HepG2 (cell line): Measurements from ENCODE around the gene PRIMPOL. TPM values are rescaled to one million over a fixed set of nuclear protein-coding genes. Genes with fewer than 3 reads are reported as not detected.

Source experiments
- ATAC-seq: fragments of 200-7000 bp; cut with Tn5 transposase; 3 replicates; pipeline ENCODE4 v1.9.1; 2020; ENCODE audit warnings: mild to moderate bottlenecking, moderate library complexity
- BruUV-seq: library from RNA; stranded (reverse); fragments of 400-500 nt; replicated peaks from 2 replicates; lab custom pipeline; 2021; lab: Mats Ljungman, UMichigan
- CTCF ChIA-PET: fragments of 300-600 bp; formaldehyde crosslinking; extraction: SDS; loops from one replicate; lab custom pipeline; 2021; ENCODE audit warnings: low total read pairs, inconsistent platforms, low intra/inter-chr PET ratio; lab: Yijun Ruan, JAX
- POLR2A ChIA-PET: fragments of 350-600 bp; sonication (Branson Sonifier 250); formaldehyde crosslinking; loops from one replicate; lab custom pipeline; 2020; ENCODE audit warnings: antibody characterized with exemption, inconsistent platforms; lab: Yijun Ruan, JAX
- DNase-seq: peaks from one replicate; pipeline ENCODE4 v3.0.0-alpha.2; 2015; ENCODE audit warnings: low spot score
- FAIRE-seq: peaks from 3 replicates; lab custom pipeline; 2011; peaks lifted over from hg19 to GRCh38; lab: Jason Lieb, UNC
- H2AFZ ChIP-seq: one replicate; pipeline ENCODE4 v1.6.1; 2011; ENCODE audit warnings: low read length, inconsistent platforms
- H3K27ac ChIP-seq: fragments of 300-600 bp; 3 replicates; pipeline ENCODE4 v1.8.0; 2011; ENCODE audit warnings: mixed run types, mild to moderate bottlenecking, mixed read lengths, low read length, inconsistent platforms; ENCODE audit not compliant: insufficient read depth; ENCODE audit errors: extremely low read length
- H3K27me3 ChIP-seq, 2 experiments: fragments of 200-600 bp in 1 of 2; 2 replicates in 1 of 2; 3 replicates in 1 of 2; pipeline versions ENCODE4 v1.6.0 to v1.8.0; 2011; ENCODE audit warnings: low read length in 2 of 2, mild to moderate bottlenecking in 2 of 2, moderate library complexity in 2 of 2, inconsistent platforms in 1 of 2; ENCODE audit not compliant: insufficient read depth in 2 of 2, control insufficient read depth in 1 of 2
- H3K36me3 ChIP-seq, 2 experiments: fragments of 200-600 bp in 1 of 2; replicated peaks in 1 of 2; 2 replicates in 1 of 2; 3 replicates in 1 of 2; pipeline versions ENCODE4 v1.5.1 to v1.8.0; 2011; ENCODE audit warnings: low read length in 2 of 2, inconsistent platforms in 1 of 2; ENCODE audit not compliant: insufficient read depth in 2 of 2, control insufficient read depth in 1 of 2
- H3K4me1 ChIP-seq: 2 replicates; pipeline ENCODE4 v1.5.1; 2012; ENCODE audit warnings: low read length, inconsistent platforms; ENCODE audit not compliant: insufficient read depth
- H3K4me2 ChIP-seq: 2 replicates; pipeline ENCODE4 v1.6.0; 2011; ENCODE audit warnings: low read depth, low read length, inconsistent platforms
- H3K4me3 ChIP-seq, 3 experiments: fragments of 200-600 bp in 1 of 3; sonication (generic), shearing (Covaris generic) in 1 of 3; replicated peaks in 1 of 3; 2 replicates each; pipeline ENCODE4 v1.5.1; 2011 to 2016; ENCODE audit warnings: low read length in 3 of 3, inconsistent platforms in 2 of 3, low read depth in 2 of 3, mild to moderate bottlenecking in 2 of 3, control low read depth in 1 of 3, mixed read lengths in 1 of 3; ENCODE audit not compliant: insufficient read depth in 1 of 3
- H3K79me2 ChIP-seq: one replicate; pipeline ENCODE4 v1.6.1; 2011; ENCODE audit warnings: low read length, inconsistent platforms; ENCODE audit not compliant: insufficient read depth
- H3K9ac ChIP-seq: 2 replicates; pipeline ENCODE4 v1.6.0; 2011; ENCODE audit warnings: mild to moderate bottlenecking, low read depth, low read length, inconsistent platforms; ENCODE audit not compliant: insufficient read depth
- H3K9me3 ChIP-seq: 2 replicates; pipeline ENCODE4 v1.5.1; 2012; ENCODE audit warnings: mild to moderate bottlenecking, low read length
- H4K20me1 ChIP-seq: 2 replicates; pipeline ENCODE4 v1.6.0; 2011; ENCODE audit warnings: inconsistent platforms, mild to moderate bottlenecking, low read length, moderate library complexity; ENCODE audit not compliant: insufficient read depth
- DPF2 ChIP-seq: sonication (generic); formaldehyde crosslinking; IDR thresholded peaks from 2 replicates; pipeline ENCODE4 v1.4.0; 2020; ENCODE audit warnings: mild to moderate bottlenecking, low read depth, missing genetic modification reagents, borderline replicate concordance
- ESRRA ChIP-seq: sonication (generic); formaldehyde crosslinking; IDR thresholded peaks from 2 replicates; pipeline ENCODE4 v1.5.1; 2020; ENCODE audit warnings: mild to moderate bottlenecking, low read depth, missing genetic modification reagents
- HDAC6 ChIP-seq: fragments of 200-600 bp; sonication (generic); IDR thresholded peaks from 2 replicates; pipeline ENCODE4 v1.7.0; 2017; ENCODE audit warnings: mild to moderate bottlenecking, antibody characterized with exemption, low read length, low read depth
- HINFP ChIP-seq: sonication (generic); formaldehyde crosslinking; IDR thresholded peaks from 2 replicates; pipeline ENCODE4 v1.4.0; 2020; ENCODE audit warnings: low read depth, mild to moderate bottlenecking, missing genetic modification reagents
- HMGXB4 ChIP-seq, 2 experiments: sonication (generic) in 1 of 2; formaldehyde crosslinking in 1 of 2; IDR thresholded peaks; 2 replicates each; pipeline versions ENCODE4 v1.4.0 to v1.6.1; 2018 to 2020; ENCODE audit warnings: missing genetic modification reagents in 2 of 2, borderline replicate concordance in 1 of 2, low read depth in 1 of 2, mild to moderate bottlenecking in 1 of 2, missing biosample characterization in 1 of 2
- JUND ChIP-seq: sonication (generic); formaldehyde crosslinking; IDR thresholded peaks from 2 replicates; pipeline ENCODE4 v1.8.0; 2022; ENCODE audit warnings: mild to moderate bottlenecking, missing genetic modification reagents
- NRL ChIP-seq: sonication (generic); formaldehyde crosslinking; IDR thresholded peaks from 2 replicates; pipeline ENCODE4 v1.5.0; 2020; ENCODE audit warnings: missing genetic modification reagents, mild to moderate bottlenecking, moderate library complexity, borderline replicate concordance
- SRSF1 ChIP-seq: fragments of 200-400 bp; formaldehyde crosslinking; optimal IDR thresholded peaks from 2 replicates; pipeline ENCODE3; 2017; ENCODE audit warnings: mild to moderate bottlenecking, low read depth, low read length, moderate library complexity
- TOE1 ChIP-seq: sonication (generic); formaldehyde crosslinking; IDR thresholded peaks from 2 replicates; pipeline ENCODE4 v1.4.0; 2020; ENCODE audit warnings: mild to moderate bottlenecking, missing genetic modification reagents
- ZFP62 ChIP-seq: sonication (generic); formaldehyde crosslinking; IDR thresholded peaks from 2 replicates; pipeline ENCODE4 v1.4.0; 2020; ENCODE audit warnings: missing genetic modification reagents
- ZKSCAN1 ChIP-seq: fragments of 150-350 bp; IDR thresholded peaks from 2 replicates; pipeline ENCODE4 v1.6.1; 2014; ENCODE audit warnings: low read length
- ZNF737 ChIP-seq: sonication (generic); formaldehyde crosslinking; IDR thresholded peaks from 2 replicates; pipeline ENCODE4 v1.5.0; 2020; ENCODE audit warnings: missing genetic modification reagents, mild to moderate bottlenecking, borderline replicate concordance
- ZNF788 ChIP-seq: sonication (generic); formaldehyde crosslinking; IDR thresholded peaks from 2 replicates; pipeline ENCODE4 v1.5.0; 2020; ENCODE audit warnings: mild to moderate bottlenecking, missing genetic modification reagents, borderline replicate concordance
- whole genome bisulfite sequencing: methylation state at CpG from one replicate; pipeline ENCODE4 v1.1.6; 2017; ENCODE audit warnings: low lambda C conversion rate; 5-methylcytosine and 5-hydroxymethylcytosine counted together
- in situ Hi-C: cut with HindIII; loops from 2 replicates; pipeline ENCODE4 v1.10.0; 2017; ENCODE audit warnings: low pct_unique_long_range_greater_than_20kb; ENCODE audit not compliant: extremely low pct_ligation_motif_present
- intact Hi-C: fragments of 100-400 bp; cut with micrococcal nuclease; formaldehyde crosslinking; loops from one replicate; pipeline ENCODE4 v1.10.0; 2022; ENCODE audit not compliant: unreplicated experiment
- polyA plus RNA-seq, 8 experiments: library from polyadenylated mRNA; depleted of rRNA in 3 of 8; stranded (reverse) in 7 of 8; unstranded in 1 of 8; fragments of >200 nt; fragmentation: Illumina TruSeq in 4 of 8; extraction: Trizol in 4 of 8; gene quantifications; 2 replicates each; pipeline versions ENCODE4 v1.2.1 to v1.2.3, GENCODE V29; 2011 to 2016; ENCODE audit warnings: low read depth in 4 of 8, missing spikeins in 1 of 8, mixed read lengths in 1 of 8; ENCODE audit not compliant: insufficient read depth in 1 of 8
- total RNA-seq, 5 experiments: library from RNA; depleted of rRNA; stranded (reverse); fragments of >200 nt; fragmentation: Illumina TruSeq; extraction: Trizol; gene quantifications; 2 replicates each; pipeline ENCODE4 v1.2.3, GENCODE V29; 2016; ENCODE audit warnings: low read depth in 1 of 5
- TF ChIP-seq, protein P1 (sequence below): sonication (generic); formaldehyde crosslinking; IDR thresholded peaks from 2 replicates; pipeline ENCODE4 v1.4.0; 2020; ENCODE audit warnings: missing genetic modification reagents

PRIMPOL gene
- total and polyA plus RNA-seq, 2 of the 13 experiments (the other 11 are each of a cell fraction or from before 2014, with no cell fraction given): 7.3 to 11.0 TPM

DNA sequence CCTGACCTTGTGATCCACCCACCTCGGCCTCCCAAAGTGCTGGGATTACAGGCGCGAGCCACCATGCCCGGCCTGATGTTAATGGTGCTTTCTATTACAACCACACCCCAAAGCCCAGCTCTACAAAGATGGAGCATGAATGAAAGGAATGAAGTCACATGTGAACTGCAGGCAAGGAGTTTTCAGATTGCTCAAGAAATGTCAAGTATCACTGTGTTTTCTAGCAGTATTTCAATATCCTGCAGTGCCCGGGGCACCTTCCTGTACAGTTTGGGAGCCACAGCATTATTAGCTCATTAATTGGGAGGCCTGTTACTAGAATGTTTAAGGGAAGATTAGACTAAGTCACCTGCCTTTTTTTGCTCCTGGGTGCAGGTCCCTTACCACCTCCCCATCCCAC is 40.1 kb downstream of the PRIMPOL start (continued):
- TF ChIP-seq HMGXB4 (CRISPR knock-in tag; IDR thresholded peaks at IDR 0.05; ENCODE audit: borderline replicate concordance in 1 of 2, low read depth in 1 of 2) (no peak), SRSF1 (no peak), ZKSCAN1 (no peak), TOE1 (CRISPR knock-in tag) (no peak), ZFP62 (no peak), JUND (CRISPR knock-in tag) (no peak), DPF2 (CRISPR knock-in tag) (no peak), ZNF788 (no peak), ZNF737 (no peak), NRL (CRISPR knock-in tag) (no peak)

DNA sequence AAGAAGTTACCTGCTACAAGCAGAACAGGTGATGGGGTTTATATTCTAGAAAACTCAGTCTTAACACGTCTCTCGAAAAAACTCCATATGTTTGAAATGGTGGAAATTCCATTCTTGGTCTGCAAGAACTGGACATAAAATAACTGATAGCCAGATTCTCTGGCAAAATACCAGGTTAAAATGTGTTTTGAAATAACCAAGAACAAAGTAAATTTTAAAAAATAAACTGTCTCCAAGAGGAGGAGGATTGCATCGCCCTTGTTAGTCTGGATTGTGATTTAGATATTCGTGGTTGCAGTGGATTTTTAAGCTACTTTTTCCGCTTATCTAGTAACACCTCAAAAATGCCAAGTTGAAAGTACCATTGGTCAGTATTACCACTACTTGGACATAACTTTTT is 43.5 kb downstream of the PRIMPOL start:
- H3K9me3 ChIP-seq: no peaks in the 10 kb centered on the region
- intact Hi-C loops: no loop called here
- WGBS: 97% methylated on average over 5 of the region's 5 CpGs
- ATAC-seq: no peak
- POLR2A ChIA-PET: no interaction called here
- peaks cover 3 to 36% of the 10 kb centered on the region in 2 experiments for H3K36me3 ChIP-seq
- FAIRE-seq: no peak
- no peak overlapping the region for H3K9ac ChIP-seq
- DNase-seq: no peak
- no peak overlapping the region for H3K27ac ChIP-seq
- H3K79me2 ChIP-seq: no peaks in the 10 kb centered on the region
- no peak overlapping the region for H3K4me2 ChIP-seq
- no TSS peak for BruUV-seq
- in situ Hi-C loops: no loop called here
- no peaks in the 10 kb centered on the region for H4K20me1 ChIP-seq
- no peaks in the 10 kb centered on the region for H3K4me1 ChIP-seq
- H2AFZ ChIP-seq: no peak overlapping the region
- H3K27me3 ChIP-seq: no peaks in the 10 kb centered on the region
- CTCF ChIA-PET: no interaction called here
- no peak overlapping the region for H3K4me3 ChIP-seq
- no peak for TF ChIP-seq HDAC6
- TF ChIP-seq HINFP (CRISPR knock-in tag): no peak
- TF ChIP-seq ESRRA (CRISPR knock-in tag): no peak
- TF ChIP-seq, protein P1, sequence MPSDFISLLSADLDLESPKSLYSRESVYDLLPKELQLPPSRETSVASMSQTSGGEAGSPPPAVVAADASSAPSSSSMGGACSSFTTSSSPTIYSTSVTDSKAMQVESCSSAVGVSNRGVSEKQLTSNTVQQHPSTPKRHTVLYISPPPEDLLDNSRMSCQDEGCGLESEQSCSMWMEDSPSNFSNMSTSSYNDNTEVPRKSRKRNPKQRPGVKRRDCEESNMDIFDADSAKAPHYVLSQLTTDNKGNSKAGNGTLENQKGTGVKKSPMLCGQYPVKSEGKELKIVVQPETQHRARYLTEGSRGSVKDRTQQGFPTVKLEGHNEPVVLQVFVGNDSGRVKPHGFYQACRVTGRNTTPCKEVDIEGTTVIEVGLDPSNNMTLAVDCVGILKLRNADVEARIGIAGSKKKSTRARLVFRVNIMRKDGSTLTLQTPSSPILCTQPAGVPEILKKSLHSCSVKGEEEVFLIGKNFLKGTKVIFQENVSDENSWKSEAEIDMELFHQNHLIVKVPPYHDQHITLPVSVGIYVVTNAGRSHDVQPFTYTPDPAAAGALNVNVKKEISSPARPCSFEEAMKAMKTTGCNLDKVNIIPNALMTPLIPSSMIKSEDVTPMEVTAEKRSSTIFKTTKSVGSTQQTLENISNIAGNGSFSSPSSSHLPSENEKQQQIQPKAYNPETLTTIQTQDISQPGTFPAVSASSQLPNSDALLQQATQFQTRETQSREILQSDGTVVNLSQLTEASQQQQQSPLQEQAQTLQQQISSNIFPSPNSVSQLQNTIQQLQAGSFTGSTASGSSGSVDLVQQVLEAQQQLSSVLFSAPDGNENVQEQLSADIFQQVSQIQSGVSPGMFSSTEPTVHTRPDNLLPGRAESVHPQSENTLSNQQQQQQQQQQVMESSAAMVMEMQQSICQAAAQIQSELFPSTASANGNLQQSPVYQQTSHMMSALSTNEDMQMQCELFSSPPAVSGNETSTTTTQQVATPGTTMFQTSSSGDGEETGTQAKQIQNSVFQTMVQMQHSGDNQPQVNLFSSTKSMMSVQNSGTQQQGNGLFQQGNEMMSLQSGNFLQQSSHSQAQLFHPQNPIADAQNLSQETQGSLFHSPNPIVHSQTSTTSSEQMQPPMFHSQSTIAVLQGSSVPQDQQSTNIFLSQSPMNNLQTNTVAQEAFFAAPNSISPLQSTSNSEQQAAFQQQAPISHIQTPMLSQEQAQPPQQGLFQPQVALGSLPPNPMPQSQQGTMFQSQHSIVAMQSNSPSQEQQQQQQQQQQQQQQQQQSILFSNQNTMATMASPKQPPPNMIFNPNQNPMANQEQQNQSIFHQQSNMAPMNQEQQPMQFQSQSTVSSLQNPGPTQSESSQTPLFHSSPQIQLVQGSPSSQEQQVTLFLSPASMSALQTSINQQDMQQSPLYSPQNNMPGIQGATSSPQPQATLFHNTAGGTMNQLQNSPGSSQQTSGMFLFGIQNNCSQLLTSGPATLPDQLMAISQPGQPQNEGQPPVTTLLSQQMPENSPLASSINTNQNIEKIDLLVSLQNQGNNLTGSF (CRISPR knock-in tag): no peak
